Common myeloid progenitor, CD34-positive (primary cell): ENCODE measurements around the gene ARF1.

Experiments used
- CTCF ChIA-PET: fragments of 350-600 bp; sonication (Branson Sonifier 250); formaldehyde crosslinking; loops from one replicate; lab custom pipeline; 2021; ENCODE audit warnings: antibody characterized with exemption; lab: Charles Lee
- POLR2A ChIA-PET: fragments of 350-600 bp; sonication (Branson Sonifier 250); formaldehyde crosslinking; loops from one replicate; lab custom pipeline; 2021; ENCODE audit warnings: antibody characterized with exemption; lab: Charles Lee
- DNase-seq, 3 donors: peaks; one replicate each; pipeline versions ENCODE4 v3.0.0 to v3.0.0-alpha.2; 2013
- H3K27ac ChIP-seq, 2 experiments: 1 replicate in 1 of 2; 2 replicates in 1 of 2; pipeline ENCODE4 v1.7.0; 2013; ENCODE audit warnings: inconsistent platforms in 2 of 2, low read length in 2 of 2, mild to moderate bottlenecking in 2 of 2, low read depth in 1 of 2, moderate library complexity in 1 of 2; ENCODE audit not compliant: severe bottlenecking in 2 of 2, insufficient read depth in 1 of 2, poor library complexity in 1 of 2
- H3K27me3 ChIP-seq, 5 experiments: replicated peaks in 2 of 5; 1 replicate in 3 of 5; 2 replicates in 2 of 5; pipeline versions ENCODE4 v1.6.1 to v1.7.0; 2013; ENCODE audit warnings: low read length in 4 of 5, mild to moderate bottlenecking in 2 of 5, moderate library complexity in 2 of 5, inconsistent platforms in 1 of 5; ENCODE audit not compliant: insufficient read depth in 5 of 5, control insufficient read depth in 4 of 5
- H3K36me3 ChIP-seq, 4 experiments: 1 replicate in 2 of 4; 2 replicates in 2 of 4; pipeline versions ENCODE4 v1.6.1 to v1.7.0; 2013; ENCODE audit warnings: low read length in 3 of 4, control low read depth in 1 of 4, mild to moderate bottlenecking in 1 of 4; ENCODE audit not compliant: control insufficient read depth in 4 of 4, insufficient read depth in 4 of 4
- H3K4me1 ChIP-seq, 4 experiments: 1 replicate in 3 of 4; 2 replicates in 1 of 4; pipeline versions ENCODE4 v1.6.1 to v1.7.1; 2013; ENCODE audit warnings: low read length in 3 of 4, mild to moderate bottlenecking in 3 of 4, control low read depth in 1 of 4, inconsistent platforms in 1 of 4, moderate library complexity in 1 of 4; ENCODE audit not compliant: control insufficient read depth in 4 of 4, insufficient read depth in 4 of 4; ENCODE audit errors: control extremely low read depth in 1 of 4
- H3K4me3 ChIP-seq, 7 experiments: 1 replicate in 4 of 7; 2 replicates in 3 of 7; pipeline versions ENCODE4 v1.5.1 to v1.7.0; 2013; ENCODE audit warnings: mild to moderate bottlenecking in 7 of 7, low read length in 6 of 7, moderate library complexity in 6 of 7, inconsistent platforms in 2 of 7, low read depth in 2 of 7, control low read depth in 1 of 7; ENCODE audit not compliant: insufficient read depth in 4 of 7, control insufficient read depth in 1 of 7; ENCODE audit errors: extremely low read depth in 1 of 7
- H3K9me3 ChIP-seq, 5 experiments: 1 replicate in 4 of 5; 2 replicates in 1 of 5; pipeline versions ENCODE4 v1.6.1 to v1.7.1; 2013; ENCODE audit warnings: low read length in 4 of 5, mild to moderate bottlenecking in 2 of 5, inconsistent platforms in 1 of 5, low read depth in 1 of 5, moderate library complexity in 1 of 5; ENCODE audit not compliant: control insufficient read depth in 4 of 5, insufficient read depth in 2 of 5; ENCODE audit errors: control extremely low read depth in 1 of 5
- WGBS: methylation state at CpG from one replicate; pipeline ENCODE4 v1.1.5; 2013; ENCODE audit not compliant: insufficient coverage; 5-methylcytosine and 5-hydroxymethylcytosine counted together

The ARF1 gene

GRCh38 chr1:228139931-228140723, 57.6 kb downstream of the ARF1 start, which contains the start of gene GUK1:
GUK1 (plus strand) TSS chr1:228140279; CDS start chr1:228140303, 24 bp downstream.
- peaks cover 4 to 45% (median 41%) of the 10 kb centered on the region in 4 experiments for H3K4me1 ChIP-seq
- POLR2A ChIA-PET: interaction anchor here (0.7 to 1.4 kb wide), 3 partner anchors 17 to 33 kb away, joined by 3 to 10 read pairs (median 4); partner anchors contain the start of gene IBA57
- WGBS: 0% methylated on average over 94 of the region's 95 CpGs

DNA sequence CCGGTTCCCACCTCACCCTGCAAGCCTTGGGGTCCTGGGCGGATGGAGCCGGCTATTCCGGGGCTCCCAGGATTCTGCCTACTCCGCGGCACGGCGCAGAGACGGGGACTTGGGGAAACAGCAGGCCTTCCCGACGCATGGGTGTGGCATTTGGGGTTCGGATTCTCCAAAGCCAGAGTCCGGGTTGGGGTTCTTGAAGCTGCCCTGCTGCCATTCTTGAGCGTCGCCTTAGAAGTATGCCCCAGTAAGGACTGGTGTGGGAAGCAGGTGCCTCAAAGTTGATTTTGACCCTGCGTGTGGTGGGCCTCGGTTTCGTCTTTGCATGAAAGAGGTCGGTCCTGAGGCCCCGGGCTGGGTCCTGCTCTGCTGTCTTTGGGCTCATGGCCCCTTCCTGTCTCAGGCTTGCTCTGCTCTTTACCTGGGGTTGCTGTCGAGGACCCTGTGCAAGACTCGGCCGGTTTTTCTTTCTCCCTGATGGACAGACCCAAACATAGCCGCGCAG, 58.3 kb downstream of the ARF1 start:
- 10% methylated on average over 25 of the region's 25 CpGs for WGBS
- Histone ChIP-seq H3K27me3 (peaks cover 0 to 2% (median 0%) of the 10 kb centered on the region in 5 experiments), H3K36me3 (peaks cover 2 to 13% (median 6%) of the 10 kb centered on the region in 4 experiments), H3K4me1 (peaks cover 4 to 45% (median 40%) of the 10 kb centered on the region in 4 experiments), H3K4me3 (peak overlapping the region; percentile 62 to 97 (median 90)), H3K27ac (peak overlapping the region; percentile 89 to 95), H3K9me3 (no peaks in the 10 kb centered on the region)
- ChIA-PET POLR2A (interaction anchor here (1.1 to 1.4 kb wide), 2 partner anchors 16 to 24 kb away, joined by 4 to 10 read pairs; partner anchors contain the start of gene IBA57), CTCF (interaction anchor here (12.8 kb wide), 1 partner anchor 25 kb away, joined by 136 read pairs; the partner anchor contains the start of gene IBA57)
- DNase-seq: no peak

More at GRCh38 chr1:228139931-228140723, 57.6 kb downstream of the ARF1 start, which contains the start of gene GUK1:
- H3K9me3 ChIP-seq: no peaks in the 10 kb centered on the region
- CTCF ChIA-PET: interaction anchor here (12.8 kb wide), 1 partner anchor 25 kb away, joined by 136 read pairs; the partner anchor contains the start of gene IBA57
- DNase-seq: peak; percentile 100
- peak within 1 kb of the TSS; percentile 89 to 95 for H3K27ac ChIP-seq
- peaks cover 2 to 8% (median 3%) of the 10 kb centered on the region in 4 experiments for H3K36me3 ChIP-seq
- peak within 1 kb of the TSS; percentile 74 to 97 (median 90) for H3K4me3 ChIP-seq
- H3K27me3 ChIP-seq: peaks cover 0 to 2% (median 0%) of the 10 kb centered on the region in 5 experiments

DNA sequence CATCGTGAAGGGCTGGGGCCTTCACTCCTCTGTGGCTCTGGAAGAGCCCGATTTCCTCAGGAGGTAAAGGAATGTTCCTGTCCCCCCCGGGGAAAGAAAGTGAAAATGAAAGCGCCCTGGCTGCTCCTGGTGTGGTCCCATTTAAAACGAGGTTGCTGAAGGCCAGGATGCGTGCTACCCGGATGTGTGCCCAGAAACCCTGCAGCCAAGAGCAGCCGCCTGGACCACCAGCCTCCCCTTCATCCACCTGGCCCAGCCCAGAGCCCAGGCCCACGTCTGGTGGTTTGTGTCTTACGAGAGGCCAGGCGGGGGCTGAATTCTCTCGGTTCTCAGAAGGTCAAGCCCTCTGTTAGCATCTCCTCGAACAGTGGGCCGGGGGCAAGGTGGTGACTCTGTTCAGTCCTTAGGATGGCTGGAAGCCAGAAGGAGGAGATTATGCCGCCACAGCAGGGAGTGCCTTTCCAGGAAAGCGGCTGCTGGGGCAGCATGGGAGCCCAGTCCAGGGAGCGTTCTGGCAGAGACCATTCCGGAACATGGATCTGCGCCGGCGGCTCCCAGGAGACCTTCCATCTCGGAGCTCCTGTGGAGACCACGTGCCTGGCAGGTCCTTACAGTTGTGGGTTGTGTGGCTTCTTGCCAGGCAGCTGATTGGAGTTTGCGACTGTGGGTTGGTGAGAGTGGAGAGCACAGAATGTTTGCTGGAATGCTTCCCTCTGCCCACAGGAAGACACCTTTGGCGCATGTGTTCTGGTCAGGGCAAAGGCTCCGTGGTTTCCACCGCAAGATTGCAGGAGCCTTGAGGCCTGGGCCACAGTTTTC, 58.9 kb downstream of the ARF1 start:
- Histone ChIP-seq H3K9me3 (no peaks in the 10 kb centered on the region), H3K36me3 (peaks cover 2 to 19% (median 11%) of the 10 kb centered on the region in 4 experiments), H3K4me3 (peak overlapping the region; percentile 62 to 97 (median 90)), H3K27ac (peak overlapping the region; percentile 89 to 95), H3K4me1 (peaks cover 4 to 45% (median 38%) of the 10 kb centered on the region in 4 experiments), H3K27me3 (peaks cover 0 to 2% (median 0%) of the 10 kb centered on the region in 5 experiments)
- no peak for DNase-seq
- ChIA-PET CTCF (no interaction called here), POLR2A (interaction anchor here (1.4 kb wide), 1 partner anchor 23 kb away, joined by 10 read pairs; the partner anchor contains the start of gene IBA57)
- WGBS: 55% methylated on average over 19 of the region's 27 CpGs

- Histone ChIP-seq H3K36me3 (peaks cover 2 to 27% (median 18%) of the 10 kb centered on the region in 4 experiments), H3K27ac (peak overlapping the region in 1 of 2 experiments; percentile 95), H3K27me3 (peaks cover 0 to under 1% (median 0%) of the 10 kb centered on the region in 5 experiments), H3K9me3 (no peaks in the 10 kb centered on the region), H3K4me1 (peaks cover 4 to 45% (median 38%) of the 10 kb centered on the region in 4 experiments), H3K4me3 (peak overlapping the region in 3 of 7 experiments; percentile 1 to 97 (median 95))
- WGBS: 89% methylated on average over 15 of the region's 16 CpGs
- no peak for DNase-seq
- ChIA-PET POLR2A (no interaction called here), CTCF (interaction anchor here (0.7 to 1.6 kb wide), 4 partner anchors 12 to 26 kb away, joined by 3 to 9 read pairs (median 5); partner anchors contain the start of gene IBA57)
Observed at GRCh38 chr1:228142155-228142691, 59.7 kb downstream of the ARF1 start.

DNA sequence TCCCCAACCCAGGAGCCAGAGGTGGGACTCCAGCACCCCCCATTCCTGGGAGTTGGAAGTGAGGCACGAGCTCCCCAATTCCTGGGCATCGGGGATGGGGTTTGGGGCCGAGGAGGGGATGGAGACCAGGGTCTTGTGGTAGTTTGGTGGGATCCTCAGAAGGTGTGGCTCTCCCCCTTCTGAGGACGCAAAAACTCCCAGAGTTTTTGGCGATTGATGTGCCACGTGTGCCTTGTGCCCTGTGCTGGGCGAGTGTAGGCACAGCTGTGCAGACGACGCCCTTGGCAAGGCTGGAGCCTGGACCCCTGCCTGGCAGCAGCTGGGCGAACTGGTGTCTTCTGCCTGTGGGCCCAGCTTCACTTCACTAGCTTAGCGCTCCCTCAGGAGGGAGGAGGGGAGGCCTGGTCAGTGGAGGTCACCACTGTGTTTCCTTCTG, 60.2 kb downstream of the ARF1 start:
- H3K27ac ChIP-seq: no peak overlapping the region
- H3K27me3 ChIP-seq: no peaks in the 10 kb centered on the region
- POLR2A ChIA-PET: no interaction called here
- peaks cover 4 to 32% (median 20%) of the 10 kb centered on the region in 4 experiments for H3K36me3 ChIP-seq
- H3K9me3 ChIP-seq: no peaks in the 10 kb centered on the region
- CTCF ChIA-PET: interaction anchor here (0.7 to 1.6 kb wide), 6 partner anchors 12 to 37 kb away, joined by 3 to 9 read pairs (median 4); partner anchors contain the start of gene IBA57
- WGBS: 98% methylated on average over 8 of the region's 11 CpGs
- H3K4me1 ChIP-seq: peaks cover 4 to 45% (median 38%) of the 10 kb centered on the region in 4 experiments
- no peak for DNase-seq
- H3K4me3 ChIP-seq: peak overlapping the region in 1 of 7 experiments; percentile 13
